Upper lobe of left lung (tissue), 4 donors: Measurements from ENCODE around the gene MED25.

Experiments used
- EP300 ChIP-seq, 4 donors: sonication (generic); formaldehyde crosslinking; IDR thresholded peaks; one replicate each; pipeline ENCODE4 v1.5.1; 2017; ENCODE audit warnings: antibody characterized with exemption in 4 of 4, control low read depth in 2 of 4
- POLR2A ChIP-seq, 4 donors: fragments of 450-650 bp; IDR thresholded peaks; one replicate each; pipeline ENCODE4 v1.5.1; 2016 to 2017; ENCODE audit warnings: antibody characterized with exemption in 4 of 4, mild to moderate bottlenecking in 2 of 4
- POLR2AphosphoS5 ChIP-seq, 2 donors: sonication (generic); formaldehyde crosslinking; IDR thresholded peaks; one replicate each; pipeline ENCODE4 v1.5.1; 2017; ENCODE audit warnings: antibody characterized with exemption in 2 of 2
- TF ChIP-seq, protein P1 (sequence below), 6 experiments: fragments of 450-650 bp in 4 of 6; fragments of 200-600 bp in 2 of 6; sonication (generic) in 2 of 6; IDR thresholded peaks; one replicate each; pipeline ENCODE4 v1.5.1; 2016 to 2019; ENCODE audit warnings: antibody characterized with exemption in 6 of 6

DNA sequence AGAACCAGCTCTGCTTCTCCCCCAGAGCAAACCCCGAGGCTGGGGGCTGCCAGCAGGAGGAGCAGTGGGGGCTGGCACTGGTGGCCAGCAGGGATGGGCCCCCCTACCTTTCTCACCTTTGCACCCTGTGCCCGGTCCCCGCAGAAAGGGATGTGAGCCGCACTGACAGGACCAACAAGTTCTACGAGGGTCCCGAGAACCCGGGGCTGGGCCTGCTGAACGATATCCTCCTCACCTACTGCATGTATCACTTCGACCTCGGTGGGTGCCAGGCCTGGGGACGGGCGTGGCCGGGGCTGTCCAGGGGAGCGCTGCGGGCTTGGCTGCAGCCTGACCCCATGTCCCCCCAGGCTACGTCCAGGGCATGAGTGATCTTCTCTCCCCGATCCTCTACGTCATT, 66.0 kb downstream of the MED25 start:
- TF ChIP-seq POLR2A (IDR thresholded peaks at IDR 0.05) (no peak), POLR2AphosphoS5 (IDR thresholded peaks at IDR 0.05) (no peak), EP300 (IDR thresholded peaks at IDR 0.05) (no peak)
- TF ChIP-seq, protein P1, sequence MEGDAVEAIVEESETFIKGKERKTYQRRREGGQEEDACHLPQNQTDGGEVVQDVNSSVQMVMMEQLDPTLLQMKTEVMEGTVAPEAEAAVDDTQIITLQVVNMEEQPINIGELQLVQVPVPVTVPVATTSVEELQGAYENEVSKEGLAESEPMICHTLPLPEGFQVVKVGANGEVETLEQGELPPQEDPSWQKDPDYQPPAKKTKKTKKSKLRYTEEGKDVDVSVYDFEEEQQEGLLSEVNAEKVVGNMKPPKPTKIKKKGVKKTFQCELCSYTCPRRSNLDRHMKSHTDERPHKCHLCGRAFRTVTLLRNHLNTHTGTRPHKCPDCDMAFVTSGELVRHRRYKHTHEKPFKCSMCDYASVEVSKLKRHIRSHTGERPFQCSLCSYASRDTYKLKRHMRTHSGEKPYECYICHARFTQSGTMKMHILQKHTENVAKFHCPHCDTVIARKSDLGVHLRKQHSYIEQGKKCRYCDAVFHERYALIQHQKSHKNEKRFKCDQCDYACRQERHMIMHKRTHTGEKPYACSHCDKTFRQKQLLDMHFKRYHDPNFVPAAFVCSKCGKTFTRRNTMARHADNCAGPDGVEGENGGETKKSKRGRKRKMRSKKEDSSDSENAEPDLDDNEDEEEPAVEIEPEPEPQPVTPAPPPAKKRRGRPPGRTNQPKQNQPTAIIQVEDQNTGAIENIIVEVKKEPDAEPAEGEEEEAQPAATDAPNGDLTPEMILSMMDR (IDR thresholded peaks at IDR 0.05), result no peak
